MG63 (cell line): ENCODE results near the gene RNF125. TPM values are rescaled to one million over a fixed set of nuclear protein-coding genes. Genes with fewer than 3 reads are reported as not detected.

Experiments
- DNase-seq: peaks from one replicate; pipeline ENCODE4 v3.0.0-alpha.2; 2020
- H3K27me3 ChIP-seq: fragments of 250-450 bp; sonication (Bioruptor Pico); 2 replicates; pipeline ENCODE4 v1.5.1; 2020; ENCODE audit warnings: mild to moderate bottlenecking, moderate library complexity
- H3K36me3 ChIP-seq: fragments of 250-450 bp; sonication (Bioruptor Pico); 2 replicates; pipeline ENCODE4 v1.5.1; 2020; ENCODE audit warnings: mild to moderate bottlenecking, moderate library complexity
- H3K4me3 ChIP-seq: fragments of 250-450 bp; sonication (Bioruptor Pico); 2 replicates; pipeline ENCODE4 v1.5.1; 2020; ENCODE audit warnings: mild to moderate bottlenecking, moderate library complexity
- H3K9me3 ChIP-seq: fragments of 250-450 bp; sonication (Bioruptor Pico); 2 replicates; pipeline ENCODE4 v1.5.1; 2020; ENCODE audit warnings: mild to moderate bottlenecking, moderate library complexity
- total RNA-seq: library from RNA; depleted of rRNA; stranded (reverse); fragments of >200 nt; shearing (Covaris generic); gene quantifications from 2 replicates; pipeline ENCODE4 v1.2.3, GENCODE V29; 2014; ENCODE audit warnings: low replicate concordance; rRNA removed

The RNF125 gene
- total RNA-seq, 1 experiment from 2014 or later = 0.10 TPM

GRCh38 chr18:32104516-32104915 lies 85.9 kb downstream of the RNF125 start:
- no peak overlapping the region for H3K4me3 ChIP-seq

GRCh38 chr18:32110005-32110404 lies 91.4 kb downstream of the RNF125 start:
- Histone ChIP-seq H3K4me3 (no peak overlapping the region), H3K27me3 (no peaks in the 10 kb centered on the region), H3K9me3 (no peaks in the 10 kb centered on the region), H3K36me3 (peaks cover 28% of the 10 kb centered on the region)
- no peak for DNase-seq

More at GRCh38 chr18:32104516-32104915, 85.9 kb downstream of the RNF125 start:
- no peaks in the 10 kb centered on the region for H3K27me3 ChIP-seq
- no peak for DNase-seq
- H3K9me3 ChIP-seq = no peaks in the 10 kb centered on the region
- H3K36me3 ChIP-seq = peaks cover 10% of the 10 kb centered on the region

- H3K36me3 ChIP-seq = peaks cover 32% of the 10 kb centered on the region
Measured at GRCh38 chr18:32111706-32112105, 93.1 kb downstream of the RNF125 start.

GRCh38 chr18:32112826-32113225 lies 94.2 kb downstream of the RNF125 start:
- Histone ChIP-seq H3K4me3 (no peak overlapping the region), H3K36me3 (peaks cover 39% of the 10 kb centered on the region), H3K27me3 (no peaks in the 10 kb centered on the region)

More at GRCh38 chr18:32111706-32112105, 93.1 kb downstream of the RNF125 start:
- no peaks in the 10 kb centered on the region for H3K27me3 ChIP-seq
- no peak for DNase-seq
- H3K4me3 ChIP-seq = no peak overlapping the region
- no peaks in the 10 kb centered on the region for H3K9me3 ChIP-seq

GRCh38 chr18:32114293-32114942 lies 95.8 kb downstream of the RNF125 start:
- H3K36me3 ChIP-seq = peaks cover 46% of the 10 kb centered on the region

More at GRCh38 chr18:32112826-32113225, 94.2 kb downstream of the RNF125 start:
- DNase-seq = no peak
- H3K9me3 ChIP-seq = no peaks in the 10 kb centered on the region

GRCh38 chr18:32122039-32122438 lies 103.4 kb downstream of the RNF125 start:
- Histone ChIP-seq H3K27me3 (no peaks in the 10 kb centered on the region), H3K9me3 (no peaks in the 10 kb centered on the region), H3K4me3 (no peak overlapping the region), H3K36me3 (peaks cover 64% of the 10 kb centered on the region)
- DNase-seq = no peak

More at GRCh38 chr18:32114293-32114942, 95.8 kb downstream of the RNF125 start:
- no peaks in the 10 kb centered on the region for H3K9me3 ChIP-seq
- H3K4me3 ChIP-seq = no peak overlapping the region
- H3K27me3 ChIP-seq = no peaks in the 10 kb centered on the region
- DNase-seq = no peak

Other genes starting within 250 kb of the RNF125 start
- 27.1 and 40.7 TPM in 2 replicates for gene TRAPPC8, start 75.7 kb upstream of the RNF125 start, total RNA-seq
- gene RNF138, start 73.0 kb downstream of the RNF125 start, total RNA-seq = 43.6 and 121 TPM in 2 replicates
- gene MEP1B, start 171.2 kb downstream of the RNF125 start, total RNA-seq = 0.20 TPM in 1 of 2 replicates, not detected in the other